OCI-LY7 (cell line): ENCODE data around the gene MMD. TPM values are rescaled to one million over a fixed set of nuclear protein-coding genes. Genes with fewer than 3 reads are reported as not detected.

Experiments
- BruUV-seq: library from RNA; stranded (reverse); fragments of 400-500 nt; replicated peaks from 2 replicates; lab custom pipeline; 2021; lab: Mats Ljungman, UMichigan
- CTCF ChIA-PET: fragments of 300-600 bp; sonication (Branson Sonifier 250); formaldehyde crosslinking; loops from one replicate; lab custom pipeline; 2022; ENCODE audit warnings: antibody characterized with exemption; ENCODE audit not compliant: unreplicated experiment; lab: Charles Lee
- POLR2A ChIA-PET: fragments of 300-600 bp; sonication (Branson Sonifier 250); formaldehyde crosslinking; loops from one replicate; lab custom pipeline; 2022; ENCODE audit warnings: antibody characterized with exemption; lab: Charles Lee
- DNase-seq: peaks from one replicate; pipeline ENCODE4 v3.0.0-alpha.2; 2015; ENCODE audit warnings: low spot score
- H2AFZ ChIP-seq: fragments of 200-600 bp; sonication (generic), shearing (Covaris generic); 2 replicates; pipeline ENCODE4 v1.6.1; 2014; ENCODE audit warnings: mild to moderate bottlenecking, antibody characterized with exemption, low read length, moderate library complexity
- H3K27ac ChIP-seq: fragments of 200-600 bp; sonication (generic); 2 replicates; pipeline ENCODE4 v1.5.1; 2014; ENCODE audit warnings: mixed run types, low read depth, mild to moderate bottlenecking, moderate library complexity, low read length, inconsistent platforms; ENCODE audit not compliant: poor library complexity, severe bottlenecking
- H3K36me3 ChIP-seq: fragments of 200-600 bp; sonication (generic); 2 replicates; pipeline ENCODE4 v1.6.1; 2014; ENCODE audit warnings: mild to moderate bottlenecking, antibody characterized with exemption, low read length, moderate library complexity, mixed read lengths; ENCODE audit not compliant: insufficient read depth
- H3K4me1 ChIP-seq: fragments of 200-600 bp; sonication (generic); 2 replicates; pipeline ENCODE4 v1.5.1; 2014; ENCODE audit warnings: mild to moderate bottlenecking, low read length; ENCODE audit not compliant: insufficient read depth, poor library complexity, severe bottlenecking
- H3K4me2 ChIP-seq: fragments of 200-600 bp; sonication (generic); 2 replicates; pipeline ENCODE4 v1.6.1; 2014; ENCODE audit warnings: mild to moderate bottlenecking, low read length
- H3K4me3 ChIP-seq: fragments of 200-600 bp; sonication (generic); 2 replicates; pipeline ENCODE4 v1.5.1; 2014; ENCODE audit warnings: mild to moderate bottlenecking, low read depth, low read length; ENCODE audit not compliant: poor library complexity, severe bottlenecking
- H3K79me2 ChIP-seq: fragments of 200-600 bp; sonication (generic); 2 replicates; pipeline ENCODE4 v1.6.1; 2016; ENCODE audit warnings: low read depth, mild to moderate bottlenecking, low read length, moderate library complexity, mixed read lengths; ENCODE audit not compliant: insufficient read depth
- H3K9me2 ChIP-seq: fragments of 200-600 bp; sonication (generic); 2 replicates; pipeline ENCODE4 v1.6.1; 2016; ENCODE audit warnings: mild to moderate bottlenecking, low read length, mixed read lengths; ENCODE audit not compliant: insufficient read depth
- H3K9me3 ChIP-seq: fragments of 200-600 bp; sonication (generic); 2 replicates; pipeline ENCODE4 v1.6.1; 2014; ENCODE audit warnings: mild to moderate bottlenecking, mixed run types, low read length, mixed read lengths
- H4K20me1 ChIP-seq: fragments of 200-600 bp; sonication (generic); 2 replicates; pipeline ENCODE4 v1.6.1; 2014; ENCODE audit warnings: mild to moderate bottlenecking, antibody characterized with exemption, low read length, moderate library complexity, mixed read lengths; ENCODE audit not compliant: insufficient read depth
- EZH2phosphoT487 ChIP-seq: fragments of 200-600 bp; sonication (generic); IDR thresholded peaks from 2 replicates; pipeline ENCODE4 v1.6.1; 2018; ENCODE audit warnings: low read depth, borderline replicate concordance, mild to moderate bottlenecking, mixed run types, antibody characterized with exemption, low read length, moderate library complexity, mixed read lengths
- intact Hi-C: fragments of 100-400 bp; cut with micrococcal nuclease; formaldehyde crosslinking; loops from one replicate; pipeline ENCODE4 v1.10.0; 2022; ENCODE audit not compliant: unreplicated experiment
- total RNA-seq, 2 experiments: library from RNA; depleted of rRNA in 1 of 2; stranded (reverse); fragments of >200 nt in 1 of 2; shearing (Covaris generic) in 1 of 2; gene quantifications; 2 replicates each; pipeline ENCODE4 v1.2.3, GENCODE V29; 2014 to 2022
- TF ChIP-seq, protein P1 (sequence below): fragments of 200-600 bp; sonication (generic); conservative IDR thresholded peaks from 2 replicates; pipeline ENCODE4 v1.5.1; 2014; ENCODE audit warnings: mild to moderate bottlenecking, antibody characterized with exemption, low read length, moderate library complexity, mixed read lengths

Gene MMD
- total RNA-seq, 2 experiments from 2014 or later: 42.7 to 43.8 TPM

DNA sequence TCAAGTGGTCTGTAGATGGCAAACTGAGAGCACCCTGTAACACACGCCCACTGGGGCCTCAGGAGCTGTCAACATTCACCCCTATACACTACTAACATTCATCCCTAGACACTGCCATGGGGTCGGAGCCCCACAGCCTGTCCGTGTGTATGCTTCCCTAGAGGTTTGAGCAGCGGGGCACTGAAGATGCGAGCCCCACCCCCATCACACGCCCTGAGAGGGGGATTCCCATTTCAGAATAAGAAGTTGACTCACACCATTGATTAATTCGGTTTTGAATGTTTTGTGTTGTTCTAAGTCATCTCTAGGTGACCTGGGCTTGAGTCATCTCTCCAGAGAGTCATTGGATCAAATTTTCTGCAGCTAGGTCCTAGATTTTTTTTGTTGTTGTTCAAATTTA, 37.3 kb upstream of the MMD start:
- Histone ChIP-seq H3K4me2 (no peak overlapping the region), H3K27ac (no peak overlapping the region), H2AFZ (no peak overlapping the region), H3K79me2 (no peaks in the 10 kb centered on the region), H3K9me3 (no peaks in the 10 kb centered on the region), H3K4me1 (peaks cover 11% of the 10 kb centered on the region), H3K36me3 (no peaks in the 10 kb centered on the region), H3K9me2 (no peaks in the 10 kb centered on the region), H4K20me1 (no peaks in the 10 kb centered on the region), H3K4me3 (no peak overlapping the region)
- DNase-seq: no peak
- no TSS peak for BruUV-seq
- ChIA-PET POLR2A (no interaction called here), CTCF (no interaction called here)
- TF ChIP-seq, protein P1, sequence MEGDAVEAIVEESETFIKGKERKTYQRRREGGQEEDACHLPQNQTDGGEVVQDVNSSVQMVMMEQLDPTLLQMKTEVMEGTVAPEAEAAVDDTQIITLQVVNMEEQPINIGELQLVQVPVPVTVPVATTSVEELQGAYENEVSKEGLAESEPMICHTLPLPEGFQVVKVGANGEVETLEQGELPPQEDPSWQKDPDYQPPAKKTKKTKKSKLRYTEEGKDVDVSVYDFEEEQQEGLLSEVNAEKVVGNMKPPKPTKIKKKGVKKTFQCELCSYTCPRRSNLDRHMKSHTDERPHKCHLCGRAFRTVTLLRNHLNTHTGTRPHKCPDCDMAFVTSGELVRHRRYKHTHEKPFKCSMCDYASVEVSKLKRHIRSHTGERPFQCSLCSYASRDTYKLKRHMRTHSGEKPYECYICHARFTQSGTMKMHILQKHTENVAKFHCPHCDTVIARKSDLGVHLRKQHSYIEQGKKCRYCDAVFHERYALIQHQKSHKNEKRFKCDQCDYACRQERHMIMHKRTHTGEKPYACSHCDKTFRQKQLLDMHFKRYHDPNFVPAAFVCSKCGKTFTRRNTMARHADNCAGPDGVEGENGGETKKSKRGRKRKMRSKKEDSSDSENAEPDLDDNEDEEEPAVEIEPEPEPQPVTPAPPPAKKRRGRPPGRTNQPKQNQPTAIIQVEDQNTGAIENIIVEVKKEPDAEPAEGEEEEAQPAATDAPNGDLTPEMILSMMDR: no peak
- TF ChIP-seq EZH2phosphoT487: no peak
- intact Hi-C loops: no loop called here

DNA sequence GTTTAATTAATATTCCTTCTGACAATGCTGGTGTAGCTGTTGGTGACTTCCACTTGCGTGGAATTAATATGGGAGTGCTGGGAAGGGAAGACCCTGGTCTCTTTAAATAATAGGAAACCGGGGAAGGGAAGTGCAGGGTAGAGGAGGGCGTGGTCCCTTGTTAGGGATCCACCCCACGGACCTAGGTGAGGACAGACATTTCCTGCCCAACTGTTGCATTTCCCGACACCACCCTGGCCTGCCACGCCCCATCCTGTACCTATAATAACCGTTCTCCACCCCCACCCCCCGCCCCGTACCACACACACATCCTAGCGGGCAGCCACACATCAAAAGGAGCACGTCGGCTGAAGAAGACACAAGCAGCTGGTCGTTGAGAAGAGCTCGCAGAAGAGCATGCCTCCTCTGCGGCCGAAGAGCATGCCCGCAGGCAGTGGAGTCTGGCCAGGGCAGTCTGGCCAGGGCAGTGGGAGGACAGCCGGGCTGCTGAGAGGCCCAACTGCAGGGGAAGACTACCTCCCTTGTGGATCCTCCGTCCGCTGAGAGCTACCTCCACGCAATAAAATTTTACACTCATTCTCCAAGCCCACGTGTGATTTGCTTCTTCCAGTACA, 36.8 kb upstream of the MMD start:
- H3K9me2 ChIP-seq: no peaks in the 10 kb centered on the region
- intact Hi-C loops: no loop called here
- no peak for DNase-seq
- no peaks in the 10 kb centered on the region for H3K79me2 ChIP-seq
- no peaks in the 10 kb centered on the region for H3K36me3 ChIP-seq
- H3K4me1 ChIP-seq: peaks cover 5% of the 10 kb centered on the region
- no peak overlapping the region for H2AFZ ChIP-seq
- ChIA-PET CTCF (no interaction called here), POLR2A (interaction anchor here (0.9 kb wide), 1 partner anchor 59 kb away, joined by 3 read pairs; no protein-coding TSS in a partner anchor)
- H3K4me2 ChIP-seq: no peak overlapping the region
- no peaks in the 10 kb centered on the region for H3K9me3 ChIP-seq
- TF ChIP-seq EZH2phosphoT487: no peak
- TF ChIP-seq, protein P1: no peak
- no peak overlapping the region for H3K27ac ChIP-seq
- H3K4me3 ChIP-seq: no peak overlapping the region
- no TSS peak for BruUV-seq
- no peaks in the 10 kb centered on the region for H4K20me1 ChIP-seq
